ENCODE results near the gene RHOC.

DNA sequence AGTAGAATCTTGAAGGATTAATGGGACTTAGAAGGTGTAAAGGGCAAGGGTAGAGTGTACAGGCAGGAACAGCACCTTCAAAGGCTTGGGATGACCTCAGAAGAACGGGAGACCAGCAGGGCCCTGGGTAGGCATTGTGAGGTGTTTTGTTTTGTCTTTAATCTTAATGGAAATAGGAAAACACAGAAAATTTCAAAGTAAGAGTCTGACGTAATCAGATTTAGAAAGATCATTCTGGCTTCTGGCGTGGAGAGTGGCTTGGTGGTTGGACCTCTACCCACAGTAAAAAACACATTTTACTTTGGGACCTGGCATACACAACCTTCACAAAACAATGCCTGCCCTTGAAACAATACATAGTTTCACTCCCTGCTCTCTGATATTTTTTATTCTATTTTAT, 28.3 kb downstream of the RHOC start:
- TF ChIP-seq POLR2A (IDR thresholded peaks at IDR 0.05; ENCODE audit: low read depth, low read length) (no peak), SPI1 (IDR thresholded peaks at IDR 0.05; ENCODE audit: low read depth, low read length) (no peak)
